Trophoblast cell (in vitro differentiated cells and primary cell): ENCODE results near the gene FAM13A.

ENCODE experiments used
- DNase-seq, 2 donors: peaks; one replicate each; pipeline ENCODE4 v3.0.0-alpha.2; 2016
- H2AFZ ChIP-seq: 2 replicates; pipeline ENCODE4 v1.6.1; 2013; ENCODE audit warnings: low read length, moderate library complexity, mild to moderate bottlenecking; ENCODE audit not compliant: insufficient read depth, poor library complexity
- H2AK5ac ChIP-seq: 2 replicates; pipeline ENCODE4 v1.6.1; 2013; ENCODE audit warnings: mild to moderate bottlenecking, low read length
- H2BK120ac ChIP-seq: 2 replicates; pipeline ENCODE4 v1.6.1; 2013; ENCODE audit warnings: low read length, mild to moderate bottlenecking, moderate library complexity; ENCODE audit not compliant: insufficient read depth, poor library complexity
- H2BK12ac ChIP-seq: 2 replicates; pipeline ENCODE4 v1.6.1; 2013; ENCODE audit warnings: mild to moderate bottlenecking, low read length, moderate library complexity
- H2BK5ac ChIP-seq: 2 replicates; pipeline ENCODE4 v1.6.1; 2013; ENCODE audit warnings: low read length, low read depth, moderate library complexity, mild to moderate bottlenecking; ENCODE audit not compliant: poor library complexity
- H3K14ac ChIP-seq: 2 replicates; pipeline ENCODE4 v1.6.1; 2013; ENCODE audit warnings: mild to moderate bottlenecking, low read length
- H3K18ac ChIP-seq: 2 replicates; pipeline ENCODE4 v1.6.1; 2013; ENCODE audit warnings: mild to moderate bottlenecking, low read length
- H3K23ac ChIP-seq: 2 replicates; pipeline ENCODE4 v1.6.1; 2013; ENCODE audit warnings: low read length
- H3K27ac ChIP-seq: 2 replicates; pipeline ENCODE4 v1.5.1; 2013; ENCODE audit warnings: low read depth, mild to moderate bottlenecking, inconsistent platforms, low read length, moderate library complexity
- H3K27me3 ChIP-seq: 2 replicates; pipeline ENCODE4 v1.6.1; 2013; ENCODE audit warnings: inconsistent platforms, mild to moderate bottlenecking, low read length, moderate library complexity; ENCODE audit not compliant: insufficient read depth
- H3K36me3 ChIP-seq, 2 experiments: 1 replicate in 1 of 2; 2 replicates in 1 of 2; pipeline ENCODE4 v1.6.1; 2013; ENCODE audit warnings: low read length in 2 of 2, mild to moderate bottlenecking in 2 of 2, moderate library complexity in 1 of 2; ENCODE audit not compliant: insufficient read depth in 2 of 2, control insufficient read depth in 1 of 2
- H3K4ac ChIP-seq: 2 replicates; pipeline ENCODE4 v1.6.1; 2013; ENCODE audit warnings: low read depth, mild to moderate bottlenecking, low read length, moderate library complexity
- H3K4me1 ChIP-seq, 2 experiments: 1 replicate in 1 of 2; 2 replicates in 1 of 2; pipeline ENCODE4 v1.6.1; 2013; ENCODE audit warnings: low read length in 2 of 2, mild to moderate bottlenecking in 2 of 2, moderate library complexity in 1 of 2; ENCODE audit not compliant: insufficient read depth in 2 of 2, control insufficient read depth in 1 of 2
- H3K4me2 ChIP-seq: 2 replicates; pipeline ENCODE4 v1.6.1; 2013; ENCODE audit warnings: inconsistent platforms, mild to moderate bottlenecking, low read length, moderate library complexity
- H3K4me3 ChIP-seq: 2 replicates; pipeline ENCODE4 v1.5.1; 2013; ENCODE audit warnings: mild to moderate bottlenecking, low read depth, low read length, inconsistent platforms
- H3K79me1 ChIP-seq: one replicate; pipeline ENCODE4 v1.6.1; 2013; ENCODE audit warnings: low read length
- H3K79me2 ChIP-seq: 2 replicates; pipeline ENCODE4 v1.6.1; 2013; ENCODE audit warnings: low read length, mild to moderate bottlenecking; ENCODE audit not compliant: control insufficient read depth, insufficient read depth, poor library complexity
- H3K9ac ChIP-seq: 2 replicates; pipeline ENCODE4 v1.6.1; 2013; ENCODE audit warnings: mild to moderate bottlenecking, low read length
- H3K9me3 ChIP-seq: 2 replicates; pipeline ENCODE4 v1.6.1; 2013; ENCODE audit warnings: low read depth, mild to moderate bottlenecking, control low read depth, inconsistent platforms, low read length; ENCODE audit not compliant: insufficient read depth
- H4K12ac ChIP-seq: 2 replicates; pipeline ENCODE4 v1.6.1; 2013; ENCODE audit warnings: low read depth, mild to moderate bottlenecking, low read length, moderate library complexity
- H4K8ac ChIP-seq: 2 replicates; pipeline ENCODE4 v1.6.1; 2013; ENCODE audit warnings: low read depth, mild to moderate bottlenecking, low read length, moderate library complexity
- H4K91ac ChIP-seq: one replicate; pipeline ENCODE4 v1.6.1; 2013; ENCODE audit warnings: low read depth, mild to moderate bottlenecking, low read length, moderate library complexity
- WGBS: extraction: QIAGEN DNeasy Blood & Tissue Kit; methylation state at CpG from one replicate; pipeline ENCODE4 v1.1.7; 2013; ENCODE audit warnings: missing lambda C conversion rate; ENCODE audit not compliant: insufficient read length, insufficient coverage; ENCODE audit errors: extremely low coverage; 5-methylcytosine and 5-hydroxymethylcytosine counted together

Gene FAM13A

DNA sequence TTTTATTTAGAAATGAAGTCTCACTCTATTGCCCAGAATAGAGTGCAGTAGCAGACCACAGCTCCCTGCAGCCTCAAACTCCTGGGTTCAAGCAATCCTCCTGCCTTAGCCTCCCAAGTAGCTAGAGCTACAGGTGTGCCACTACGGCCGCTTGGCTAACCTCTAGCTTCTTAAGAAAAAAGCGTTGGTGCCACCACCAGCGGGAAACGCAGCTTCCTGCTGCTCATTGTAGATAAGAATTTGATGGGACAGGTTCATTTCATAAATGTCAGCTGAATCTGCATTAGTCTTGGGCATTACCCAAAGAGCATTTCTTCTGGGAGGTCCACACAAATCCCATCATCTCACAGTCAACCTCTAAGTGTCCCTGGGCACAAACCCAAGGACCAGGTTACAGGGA is 326.2 kb downstream of the FAM13A start:
- no peaks in the 10 kb centered on the region for H3K79me2 ChIP-seq
- no peak overlapping the region for H4K12ac ChIP-seq
- no peak overlapping the region for H3K4ac ChIP-seq
- no peaks in the 10 kb centered on the region for H3K79me1 ChIP-seq
- no peak overlapping the region for H3K4me2 ChIP-seq
- no peak overlapping the region for H3K27ac ChIP-seq
- H3K4me3 ChIP-seq: no peak overlapping the region
- no peaks in the 10 kb centered on the region for H3K4me1 ChIP-seq
- no peak overlapping the region for H2BK12ac ChIP-seq
- no peak overlapping the region for H4K8ac ChIP-seq
- H3K23ac ChIP-seq: no peak overlapping the region
- no peak overlapping the region for H3K14ac ChIP-seq
- DNase-seq: no peak
- no CpG with 5 or more reads among the region's 5 CpGs for WGBS
- no peak overlapping the region for H3K9ac ChIP-seq
- H3K18ac ChIP-seq: no peak overlapping the region
- H2AFZ ChIP-seq: no peak overlapping the region
- no peaks in the 10 kb centered on the region for H3K27me3 ChIP-seq
- H2BK120ac ChIP-seq: no peak overlapping the region
- no peak overlapping the region for H2BK5ac ChIP-seq
- H4K91ac ChIP-seq: no peak overlapping the region
- H2AK5ac ChIP-seq: no peak overlapping the region
- peaks cover 5 to 9% of the 10 kb centered on the region in 2 experiments for H3K36me3 ChIP-seq
- no peaks in the 10 kb centered on the region for H3K9me3 ChIP-seq

- no peak overlapping the region for H2AFZ ChIP-seq
- H4K8ac ChIP-seq: no peak overlapping the region
- no peaks in the 10 kb centered on the region for H3K4me1 ChIP-seq
- H3K27me3 ChIP-seq: no peaks in the 10 kb centered on the region
- peaks cover 5 to 9% of the 10 kb centered on the region in 2 experiments for H3K36me3 ChIP-seq
- no peak overlapping the region for H3K27ac ChIP-seq
- H2AK5ac ChIP-seq: no peak overlapping the region
- no peak overlapping the region for H4K12ac ChIP-seq
- no peak overlapping the region for H2BK120ac ChIP-seq
- H3K4me3 ChIP-seq: no peak overlapping the region
- no peak overlapping the region for H2BK5ac ChIP-seq
- H3K4me2 ChIP-seq: no peak overlapping the region
- no peak for DNase-seq
- H2BK12ac ChIP-seq: no peak overlapping the region
- H3K4ac ChIP-seq: no peak overlapping the region
- no peak overlapping the region for H3K9ac ChIP-seq
- no peak overlapping the region for H4K91ac ChIP-seq
- no peak overlapping the region for H3K23ac ChIP-seq
- H3K79me1 ChIP-seq: no peaks in the 10 kb centered on the region
- H3K18ac ChIP-seq: no peak overlapping the region
- H3K14ac ChIP-seq: no peak overlapping the region
- H3K79me2 ChIP-seq: no peaks in the 10 kb centered on the region
- no CpG with 5 or more reads among the region's 6 CpGs for WGBS
- H3K9me3 ChIP-seq: no peaks in the 10 kb centered on the region
Measured at GRCh38 chr4:88729146-88729760, 327.7 kb downstream of the FAM13A start.

DNA sequence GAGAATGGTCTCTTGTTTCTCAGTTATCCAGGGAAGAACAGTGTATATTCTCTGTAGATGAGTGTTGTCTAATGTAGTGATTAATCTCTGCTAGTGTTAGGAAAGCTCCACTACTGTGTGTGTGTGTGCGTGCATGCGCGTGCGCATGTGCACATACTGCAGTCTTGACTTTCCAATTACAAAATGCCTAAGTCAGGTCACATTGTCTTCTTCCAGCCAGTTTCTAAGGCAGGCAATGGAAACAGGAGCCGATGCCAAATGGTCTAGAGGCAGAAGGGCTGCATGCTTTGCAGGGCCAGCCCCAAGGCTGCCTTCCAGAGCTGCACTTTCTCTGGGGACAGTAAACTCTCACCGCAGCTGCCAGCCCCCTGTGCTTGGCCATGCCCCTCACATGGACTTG is 328.8 kb downstream of the FAM13A start:
- Histone ChIP-seq H2AFZ (no peak overlapping the region), H3K36me3 (peaks cover 5 to 9% of the 10 kb centered on the region in 2 experiments), H4K91ac (no peak overlapping the region), H3K79me2 (no peaks in the 10 kb centered on the region), H3K4ac (no peak overlapping the region), H2BK5ac (no peak overlapping the region), H3K27me3 (no peaks in the 10 kb centered on the region), H2BK120ac (no peak overlapping the region), H3K4me3 (no peak overlapping the region), H3K9me3 (no peaks in the 10 kb centered on the region), H4K8ac (no peak overlapping the region), H2BK12ac (no peak overlapping the region), H3K27ac (no peak overlapping the region), H3K14ac (no peak overlapping the region), H4K12ac (no peak overlapping the region), H3K9ac (no peak overlapping the region), H2AK5ac (no peak overlapping the region), H3K4me1 (no peaks in the 10 kb centered on the region), H3K18ac (no peak overlapping the region), H3K79me1 (no peaks in the 10 kb centered on the region), H3K23ac (no peak overlapping the region), H3K4me2 (no peak overlapping the region)
- WGBS: no CpG with 5 or more reads among the region's 6 CpGs
- DNase-seq: no peak

GRCh38 chr4:88725986-88726385 is 331.0 kb downstream of the FAM13A start:
- Histone ChIP-seq H3K79me2 (no peaks in the 10 kb centered on the region), H3K27me3 (no peaks in the 10 kb centered on the region), H3K4ac (no peak overlapping the region)

More at GRCh38 chr4:88725986-88726385, 331.0 kb downstream of the FAM13A start:
- Histone ChIP-seq H3K79me1 (no peaks in the 10 kb centered on the region), H2BK12ac (no peak overlapping the region), H3K4me2 (no peak overlapping the region), H2BK5ac (no peak overlapping the region), H2BK120ac (no peak overlapping the region), H4K12ac (no peak overlapping the region), H2AFZ (no peak overlapping the region), H4K8ac (no peak overlapping the region), H3K27ac (no peak overlapping the region), H3K4me3 (no peak overlapping the region), H3K14ac (no peak overlapping the region), H2AK5ac (no peak overlapping the region), H3K4me1 (no peaks in the 10 kb centered on the region), H3K36me3 (peaks cover 5 to 9% of the 10 kb centered on the region in 2 experiments), H3K23ac (no peak overlapping the region), H3K9me3 (no peaks in the 10 kb centered on the region), H3K9ac (no peak overlapping the region), H3K18ac (no peak overlapping the region), H4K91ac (no peak overlapping the region)
- no CpG with 5 or more reads among the region's 2 CpGs for WGBS
- DNase-seq: no peak
